ENCODE results near the gene CLN5.

Gene CLN5

DNA sequence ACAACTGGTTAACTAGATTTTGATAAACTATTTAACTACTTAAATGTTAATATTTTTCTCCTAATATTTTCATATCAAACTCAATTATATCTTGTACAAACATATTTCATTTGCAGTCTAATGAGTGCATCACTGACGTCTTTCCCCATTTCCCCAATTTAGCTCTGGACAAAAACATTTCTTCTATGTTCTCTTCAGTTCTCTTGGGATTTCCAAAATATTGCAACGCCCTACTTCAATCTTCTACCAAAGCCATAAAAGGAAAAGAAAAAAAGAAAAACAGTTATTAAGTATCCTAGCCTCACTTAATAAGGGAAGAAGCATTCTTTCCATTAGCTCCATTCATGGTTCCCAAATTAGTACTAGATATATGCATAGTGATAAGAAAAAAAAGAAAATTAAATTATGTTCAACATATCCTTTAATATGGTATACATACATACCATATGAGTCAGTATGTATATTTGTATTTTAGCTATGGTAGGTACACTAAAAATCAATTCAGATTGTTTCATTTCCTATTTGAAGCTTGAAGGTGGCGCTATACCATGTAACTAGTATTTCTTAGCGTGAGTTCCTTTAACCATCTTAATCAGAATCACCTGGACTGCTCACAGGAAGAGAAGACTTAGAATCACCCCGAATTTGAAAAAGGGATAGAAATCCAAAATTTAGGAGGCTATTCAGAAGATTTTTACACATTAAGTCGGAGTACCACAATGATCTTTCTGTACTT, 25.2 kb downstream of the CLN5 start:
- no peak for DNase-seq (ENCODE audit: low read depth, low spot score)

DNA sequence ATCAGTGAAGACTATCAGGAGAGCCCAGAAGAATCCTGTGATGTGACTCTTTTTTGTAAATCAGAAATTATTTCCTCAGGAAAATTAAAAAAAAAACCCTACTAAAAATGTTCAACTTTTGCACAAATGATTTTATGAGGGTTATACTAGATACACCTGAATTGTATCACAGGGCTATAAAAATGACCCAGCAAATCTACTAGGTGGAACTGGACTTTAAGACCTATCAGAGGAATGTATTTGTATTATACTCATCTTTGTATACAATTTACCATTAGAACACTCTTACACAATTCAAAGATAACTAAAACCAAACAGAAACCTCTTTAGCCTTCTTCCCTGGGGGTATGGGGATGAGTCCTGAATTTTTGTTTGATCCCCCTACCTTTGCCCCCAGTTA, 27.9 kb downstream of the CLN5 start:
- no peak for DNase-seq (ENCODE audit: low read depth, low spot score)

DNA sequence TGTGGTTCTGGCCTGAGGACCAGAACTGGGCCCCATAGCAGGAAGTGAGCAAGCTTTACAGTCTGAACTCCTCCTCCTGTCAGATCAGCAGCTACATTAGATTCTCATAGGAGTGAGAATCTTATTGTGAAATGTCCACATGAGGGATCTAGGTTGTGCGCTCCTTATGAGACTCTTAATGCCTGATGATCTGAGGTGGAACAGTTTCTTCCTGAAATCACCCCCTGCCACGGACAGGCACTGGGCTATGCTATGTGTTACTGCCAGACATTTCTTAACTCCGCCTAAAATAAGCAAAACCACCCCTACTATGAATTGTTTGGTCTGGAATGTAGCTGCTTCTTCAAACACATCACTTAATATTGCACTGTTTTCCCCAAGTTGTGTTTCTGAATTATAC, 30.5 kb downstream of the CLN5 start:
- DNase-seq (ENCODE audit: low read depth, low spot score) = no peak

DNA sequence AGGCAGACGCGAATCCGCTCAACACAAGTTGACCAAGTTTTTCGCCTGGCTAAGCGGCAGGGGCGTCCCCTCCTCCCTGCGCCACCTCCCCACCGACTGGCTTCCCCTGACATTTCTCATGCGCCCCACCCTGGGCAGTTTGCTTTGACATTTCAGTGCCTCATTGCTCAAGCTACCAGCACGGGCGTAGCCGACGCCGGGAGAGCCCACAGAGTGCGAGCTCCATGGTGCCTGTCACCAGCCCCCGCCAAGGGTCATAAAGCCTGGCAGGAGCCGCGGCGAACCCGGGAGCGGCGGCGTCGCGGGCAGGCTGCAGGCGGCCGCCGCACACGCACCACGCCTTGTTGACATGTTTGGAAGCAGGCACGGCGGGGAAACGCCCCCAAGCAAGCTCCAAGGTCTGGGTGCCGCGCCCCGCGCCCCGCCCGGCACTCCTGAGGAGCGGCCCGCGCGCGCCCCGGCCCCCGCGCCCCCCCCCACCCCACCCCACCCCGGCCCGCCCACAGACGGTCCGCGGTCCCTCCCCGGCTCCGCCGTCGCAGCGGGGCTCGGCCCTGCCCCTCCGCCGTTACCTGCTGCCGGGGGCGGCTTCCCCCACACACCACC, 34.5 kb downstream of the CLN5 start:
- DNase-seq (ENCODE audit: low read depth, low spot score) = peak; percentile 46

DNA sequence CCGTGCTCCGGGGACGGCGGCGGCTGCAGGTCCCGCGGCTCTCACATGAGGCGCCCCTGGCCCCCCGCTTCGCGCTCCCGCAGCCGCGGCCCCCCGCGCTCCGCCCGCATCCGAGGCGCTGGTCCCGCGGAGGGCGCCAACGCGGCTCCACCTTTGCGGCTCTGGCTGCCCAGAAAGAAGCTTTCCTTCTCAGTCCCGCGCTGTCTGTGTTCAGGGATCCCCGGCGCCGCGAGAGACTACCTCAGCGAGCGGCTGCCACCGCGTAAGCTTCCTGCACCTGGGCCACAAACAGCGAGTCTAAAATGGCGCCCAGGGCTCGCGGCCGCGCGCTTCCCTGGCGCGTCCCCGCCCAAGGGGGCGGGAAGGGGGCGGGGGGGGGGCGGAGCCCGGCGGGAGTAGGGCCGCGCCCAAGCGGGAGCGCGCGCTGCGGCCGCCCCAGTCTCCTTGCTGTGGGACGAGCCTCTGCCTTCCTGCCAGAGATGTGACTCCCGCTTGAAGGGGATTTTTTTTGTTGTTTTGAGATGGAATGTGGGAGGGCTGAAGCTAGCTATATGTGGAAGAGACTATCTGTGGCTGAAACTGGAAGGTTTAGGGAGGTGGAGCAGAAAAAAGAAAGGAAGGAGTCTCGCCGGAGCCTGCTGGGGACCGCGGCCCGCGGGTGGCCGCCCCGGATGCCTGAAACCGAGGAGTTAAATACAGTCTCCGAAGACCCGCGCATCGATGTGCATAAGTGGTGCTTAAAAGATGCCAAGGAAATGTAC, 35.2 kb downstream of the CLN5 start, which contains the start of gene FBXL3:
Gene FBXL3, minus strand, starts transcription at position 299 of the 761 bp plus-strand sequence. CDS start 5,299 bp downstream, outside the sequence.
- peak; percentile 68 for DNase-seq (ENCODE audit: low read depth, low spot score)

DNA sequence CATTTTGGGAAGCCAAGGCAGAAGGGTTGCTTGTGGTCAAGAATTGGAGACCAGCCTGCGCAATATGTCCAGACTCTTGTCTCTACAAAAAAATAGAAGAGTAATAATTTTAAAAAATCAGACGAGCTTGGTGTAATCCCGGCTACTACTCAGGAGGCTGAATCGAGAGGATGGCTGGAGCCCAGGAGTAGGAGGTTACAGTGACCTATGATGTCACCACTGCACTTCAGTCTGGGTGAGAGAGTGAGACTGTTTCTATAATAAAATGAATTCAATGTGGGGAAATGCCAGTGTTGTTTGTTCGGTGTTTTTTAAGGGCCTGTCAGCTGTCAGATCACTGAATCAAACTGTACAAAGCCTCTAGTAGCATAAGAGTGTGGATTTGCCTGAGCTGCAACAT, 36.3 kb downstream of the CLN5 start:
- no peak for DNase-seq (ENCODE audit: low read depth, low spot score)

DNA sequence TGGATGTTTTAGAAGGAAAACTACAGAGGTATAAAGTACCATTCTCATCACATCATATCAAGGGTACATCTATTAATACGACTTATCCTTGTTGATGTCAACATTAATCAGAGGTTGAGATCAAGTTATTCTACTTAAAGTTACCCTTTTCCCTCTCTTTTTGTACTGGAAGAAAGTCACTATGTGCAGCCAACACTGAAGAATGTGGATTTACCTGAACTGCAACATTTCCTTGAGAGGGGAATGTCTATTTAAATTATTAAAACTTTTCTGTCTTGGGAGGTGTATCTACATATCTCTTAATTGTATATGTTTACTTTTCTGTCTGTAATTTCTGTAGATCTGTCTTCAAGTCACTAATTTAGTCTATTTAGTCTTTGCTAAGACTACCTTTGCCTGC, 37.6 kb downstream of the CLN5 start:
- DNase-seq (ENCODE audit: low read depth, low spot score) = no peak

DNA sequence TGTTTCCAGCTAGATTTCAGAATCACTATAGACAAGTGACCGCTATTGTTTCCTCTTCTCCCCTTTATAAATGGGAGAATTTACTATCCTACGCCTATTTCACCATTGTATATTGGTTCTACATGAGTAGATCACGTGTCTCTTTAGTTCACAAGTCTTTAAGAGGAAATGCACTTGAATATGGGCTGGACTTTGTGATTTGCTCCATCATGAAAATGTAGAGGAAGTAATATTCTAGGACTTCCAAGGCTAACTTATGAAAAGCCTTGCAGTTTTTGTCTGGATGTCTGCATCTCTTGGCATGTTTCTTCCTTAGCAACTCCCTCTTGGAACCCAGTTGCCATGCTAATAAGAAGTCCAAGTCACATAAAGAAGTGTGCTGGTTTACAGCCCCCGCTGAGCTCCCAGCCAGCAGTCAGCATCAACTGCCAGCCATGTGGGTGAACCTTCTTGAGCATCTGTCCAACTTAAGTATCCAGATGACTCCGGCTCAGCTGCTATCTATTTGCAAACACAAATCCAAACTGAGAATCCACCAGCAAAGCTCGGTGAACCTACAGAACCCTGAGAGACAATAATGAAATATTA, 39.9 kb downstream of the CLN5 start:
- DNase-seq (ENCODE audit: low read depth, low spot score) = no peak

DNA sequence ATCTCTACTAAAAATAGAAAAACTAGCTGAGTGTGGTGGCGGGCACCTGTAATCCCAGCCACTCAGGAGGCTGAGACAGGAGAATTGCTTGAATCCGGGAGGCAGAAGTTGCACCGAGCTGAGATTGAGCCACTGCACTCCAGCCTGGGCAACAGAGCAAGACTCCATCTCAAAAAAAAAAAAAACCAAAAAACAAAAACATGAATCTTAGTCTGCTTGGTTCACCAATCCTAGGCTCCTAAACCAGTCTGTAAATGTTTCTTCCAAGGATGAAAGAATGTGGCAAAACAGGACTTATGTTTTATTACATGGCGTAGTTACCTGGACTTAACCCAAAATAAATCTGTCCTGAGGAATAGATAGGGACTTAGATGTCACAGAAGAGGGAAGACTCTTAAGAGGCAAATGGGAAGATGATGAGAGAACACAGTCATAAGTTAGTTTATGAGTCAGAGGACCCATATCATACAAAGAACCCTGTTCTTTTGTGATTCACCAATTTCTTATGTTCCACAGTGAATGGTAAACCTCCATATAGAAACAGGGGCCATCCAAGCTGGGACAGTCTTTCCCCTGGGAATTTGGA, 41.9 kb downstream of the CLN5 start:
- DNase-seq (ENCODE audit: low read depth, low spot score) = no peak

DNA sequence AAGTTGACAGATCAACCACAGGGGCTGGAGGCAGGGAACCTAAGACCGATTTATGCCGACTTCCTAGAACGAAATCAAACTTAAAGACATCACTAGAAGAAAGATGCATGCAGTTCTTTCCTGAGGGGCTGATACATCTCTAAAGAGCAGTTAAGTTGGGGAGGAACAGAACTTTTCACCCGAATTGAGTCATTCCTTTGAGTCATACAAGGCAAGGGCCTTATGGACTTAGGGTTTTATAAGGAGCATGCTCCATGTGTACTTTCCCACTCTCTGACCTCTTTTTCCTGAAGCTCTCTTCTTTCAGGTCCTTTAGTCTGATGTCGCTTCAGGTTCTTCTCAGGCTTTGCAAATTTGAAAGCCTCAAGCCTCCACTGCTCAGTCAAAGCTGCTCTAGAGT, 43.0 kb downstream of the CLN5 start:
- DNase-seq (ENCODE audit: low read depth, low spot score) = no peak

DNA sequence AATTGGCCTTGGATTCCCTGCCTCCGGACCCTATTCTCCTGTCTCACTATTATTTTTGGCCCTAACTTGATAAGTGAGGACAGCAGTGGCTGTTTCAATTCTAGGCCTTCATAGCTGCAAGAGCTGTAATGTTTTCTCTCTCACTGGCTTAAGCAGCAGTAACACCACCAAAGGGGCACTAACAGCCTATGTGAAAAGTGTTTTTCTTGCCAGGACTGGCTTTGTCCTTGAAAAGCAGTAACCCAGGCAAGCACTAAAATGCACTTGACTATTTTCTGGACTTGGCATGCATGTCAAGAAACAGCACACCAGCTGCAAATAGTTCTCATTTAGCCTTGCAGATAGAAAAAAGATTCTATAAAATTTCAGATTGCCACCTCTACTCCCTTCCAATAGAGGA, 44.4 kb downstream of the CLN5 start:
- DNase-seq (ENCODE audit: low read depth, low spot score) = no peak

DNA sequence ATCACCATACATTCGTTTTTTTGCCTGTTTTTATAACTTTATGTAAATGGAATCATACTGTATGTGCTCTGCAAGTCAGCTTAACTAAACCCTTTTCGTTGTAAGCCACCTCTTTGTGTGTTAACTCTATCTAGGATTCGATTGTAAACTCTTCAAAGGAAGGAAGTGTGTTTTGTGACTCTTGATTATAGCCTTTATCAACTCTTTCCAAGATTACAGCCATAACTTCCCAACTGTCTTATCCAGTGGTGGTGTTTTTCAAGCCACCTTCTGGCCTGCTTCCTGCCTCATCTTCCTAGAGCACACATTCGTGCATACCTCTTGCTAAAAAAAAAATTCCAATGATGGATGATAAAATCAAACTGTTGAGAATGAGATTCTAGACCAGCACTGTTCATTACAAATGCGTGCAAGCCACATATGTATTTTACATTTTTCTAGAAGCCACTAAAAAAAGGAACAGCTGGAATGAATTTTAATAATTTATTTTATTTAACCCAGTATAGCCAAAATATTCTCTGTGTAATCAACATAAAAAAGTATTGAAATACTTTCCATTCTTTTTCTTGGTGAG, 47.1 kb downstream of the CLN5 start:
- DNase-seq (ENCODE audit: low read depth, low spot score) = no peak

DNA sequence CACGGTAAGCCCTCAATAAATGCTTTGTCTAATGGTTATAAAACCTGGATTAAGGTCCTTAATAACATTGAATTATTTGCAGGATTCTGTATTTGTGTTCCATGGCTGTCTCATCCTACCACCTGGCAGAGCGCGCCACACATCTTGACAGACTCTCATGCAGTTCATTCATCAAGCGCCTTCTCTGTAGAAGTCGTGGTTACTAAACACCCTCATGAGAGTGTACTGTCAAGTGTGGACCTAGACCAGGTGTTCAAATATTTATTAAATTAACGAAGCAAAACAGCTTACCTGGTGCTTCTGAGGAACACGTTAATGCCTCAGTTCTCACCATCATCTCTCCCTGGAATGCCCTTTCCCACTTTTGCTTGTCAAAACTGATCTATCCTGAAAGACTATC, 48.2 kb downstream of the CLN5 start:
- DNase-seq (ENCODE audit: low read depth, low spot score) = no peak

DNA sequence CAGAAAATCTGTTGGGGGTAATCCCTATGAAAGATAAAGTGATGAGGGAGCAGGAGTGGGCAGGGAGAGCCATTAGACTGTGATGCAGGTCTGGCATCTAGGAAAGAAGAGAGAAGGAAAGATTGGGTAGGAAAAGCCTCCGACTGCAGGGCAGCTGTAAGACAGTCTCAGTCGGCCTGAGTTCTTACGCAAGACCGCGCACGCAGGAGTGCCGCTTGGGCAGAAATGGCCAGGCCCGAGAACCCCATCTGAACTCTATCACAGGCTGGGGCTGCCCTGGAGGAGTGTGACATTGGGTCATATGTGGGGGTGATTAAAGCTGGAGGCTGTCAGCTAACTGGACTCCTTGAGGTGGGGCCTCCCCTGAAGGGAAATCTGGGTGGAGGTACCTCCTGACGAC, 49.0 kb downstream of the CLN5 start:
- no peak for DNase-seq (ENCODE audit: low read depth, low spot score)

DNA sequence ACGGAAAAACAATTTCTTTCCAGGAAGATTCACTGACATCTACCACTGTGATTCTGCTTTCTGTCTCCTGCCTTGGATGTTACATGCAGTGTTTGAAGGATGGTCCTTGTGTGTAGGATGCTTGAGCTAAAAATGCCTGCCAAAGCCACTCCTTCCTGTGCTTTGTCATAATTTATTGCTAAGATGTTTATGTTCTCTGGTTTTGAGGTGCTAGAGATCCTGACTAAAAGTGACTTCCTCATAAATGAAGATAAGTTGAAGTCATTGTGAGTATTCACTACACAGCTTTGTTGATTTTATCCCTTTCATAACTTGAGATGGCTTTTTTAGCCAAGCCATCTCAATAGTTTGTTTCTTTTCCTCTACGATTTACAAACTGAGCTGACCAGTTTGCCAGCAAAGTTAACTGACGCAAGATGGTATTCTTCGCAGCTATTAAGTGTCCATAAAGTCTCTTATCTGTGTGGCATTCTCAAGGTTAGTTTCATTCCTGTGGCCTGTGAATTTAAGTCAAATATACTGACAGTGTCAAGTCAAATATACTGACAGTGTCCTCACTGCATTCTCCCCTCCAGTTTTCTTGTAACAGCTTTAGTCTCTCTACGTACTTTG, 50.8 kb downstream of the CLN5 start:
- no peak for DNase-seq (ENCODE audit: low read depth, low spot score)

DNA sequence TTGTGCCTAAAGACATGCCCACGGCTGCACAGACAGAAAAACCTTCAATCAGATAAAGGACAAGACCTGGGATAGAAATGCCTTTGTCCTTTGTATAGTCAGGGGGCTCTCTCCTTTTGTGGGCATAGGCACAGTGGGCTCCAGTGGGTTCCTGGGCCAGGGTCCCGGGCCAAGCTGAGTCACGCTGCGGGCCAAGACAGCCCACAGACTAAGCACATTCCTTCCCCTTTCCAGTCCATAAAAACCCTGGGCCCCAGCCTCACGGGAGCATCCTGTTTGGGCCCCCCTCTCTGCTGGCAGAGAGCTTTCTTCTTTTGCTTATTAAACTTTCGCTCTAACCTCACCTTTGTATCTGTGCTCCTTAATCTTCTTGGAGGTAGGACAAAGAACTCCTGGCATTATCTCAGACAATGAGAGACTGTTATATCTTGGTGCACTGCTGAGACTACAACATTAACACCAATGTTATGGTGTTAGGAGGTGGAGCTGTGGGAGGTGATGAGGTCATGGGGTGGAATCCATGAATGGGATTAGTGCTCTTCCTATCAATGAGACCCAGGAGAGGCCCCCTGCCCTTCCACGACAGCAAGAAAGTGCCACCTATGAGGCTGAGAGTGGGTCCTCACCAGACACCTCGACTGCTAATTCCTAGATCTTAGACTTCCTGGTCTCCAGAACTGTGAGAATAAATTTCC, 55.9 kb downstream of the CLN5 start:
- no peak for DNase-seq (ENCODE audit: low read depth, low spot score)

DNA sequence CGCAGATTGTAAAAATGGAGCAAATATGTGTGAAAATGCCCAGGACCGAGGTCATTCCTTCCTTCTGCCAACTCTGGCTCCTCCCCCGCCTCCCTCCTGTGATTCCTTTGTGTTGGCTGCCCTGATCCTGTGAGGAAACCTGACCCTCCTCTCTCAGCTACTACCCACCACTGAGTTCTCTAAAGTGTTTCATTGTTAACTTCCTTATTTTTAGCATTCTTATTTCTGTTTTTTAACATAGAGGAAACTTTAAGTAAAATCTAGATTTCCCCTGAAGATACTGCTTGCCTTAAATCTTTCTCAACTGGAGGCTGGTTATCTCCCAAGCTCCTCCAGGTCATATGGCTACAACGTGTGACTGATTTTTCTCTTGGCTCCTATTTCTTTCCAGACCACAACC, 56.8 kb downstream of the CLN5 start:
- DNase-seq (ENCODE audit: low read depth, low spot score) = no peak

DNA sequence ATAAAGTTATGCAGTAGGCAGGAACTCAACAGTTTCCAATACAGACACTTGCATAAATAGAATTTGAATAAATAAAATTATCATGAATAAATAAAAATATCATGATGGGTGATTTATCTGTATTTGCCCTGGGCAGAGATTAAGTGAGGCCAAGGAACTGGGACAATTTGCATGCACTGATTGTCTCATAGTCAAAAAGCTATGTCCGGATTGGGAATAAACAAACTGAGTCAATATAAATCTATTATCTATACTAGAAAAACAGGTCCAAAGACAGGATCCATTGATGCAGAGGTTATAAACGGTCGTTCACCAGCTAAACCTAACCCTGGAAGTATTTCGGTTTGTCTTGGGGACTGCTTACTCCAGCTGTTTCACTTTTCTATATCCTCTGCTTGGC, 61.3 kb downstream of the CLN5 start:
- DNase-seq (ENCODE audit: low read depth, low spot score) = no peak

All from activated CD4-positive, CD25-positive, alpha-beta regulatory T cell treated with anti-CD3 and anti-CD28 coated beads, Interleukin-2, amount 50 U/mL, for 16 hours (primary cell).